IMR-90 (cell line): Measurements from ENCODE around the gene WDR90. TPM values are rescaled to one million over a fixed set of nuclear protein-coding genes. Genes with fewer than 3 reads are reported as not detected.

Experiments used
- ATAC-seq: fragments of 200-7000 bp; cut with Tn5 transposase; 2 replicates; pipeline ENCODE4 v1.9.1; 2020; ENCODE audit warnings: low read depth, mild to moderate bottlenecking, moderate library complexity
- BruUV-seq: library from RNA; stranded (reverse); fragments of 400-500 nt; replicated peaks from 2 replicates; lab custom pipeline; 2021; lab: Mats Ljungman, UMichigan
- CTCF ChIA-PET: fragments of 300-600 bp; formaldehyde crosslinking; extraction: SDS; loops from one replicate; lab custom pipeline; 2021; ENCODE audit warnings: antibody characterized with exemption; lab: Yijun Ruan, JAX
- POLR2A ChIA-PET: fragments of 300-600 bp; sonication (Branson Sonifier 250); formaldehyde crosslinking; loops from one replicate; lab custom pipeline; 2022; ENCODE audit warnings: antibody characterized with exemption; ENCODE audit not compliant: unreplicated experiment; lab: Charles Lee
- DNase-seq: peaks from one replicate; pipeline ENCODE4 v3.0.0; 2013
- H2AFZ ChIP-seq: replicated peaks from 2 replicates; pipeline ENCODE3; 2013; ENCODE audit warnings: low read length, mild to moderate bottlenecking; ENCODE audit not compliant: poor library complexity
- H2AK5ac ChIP-seq: 2 replicates; pipeline ENCODE4 v1.6.1; 2013; ENCODE audit warnings: low read depth, low read length, inconsistent platforms
- H2AK9ac ChIP-seq: replicated peaks from 2 replicates; pipeline ENCODE3; 2013; ENCODE audit warnings: mild to moderate bottlenecking, low read depth, low read length, moderate library complexity; ENCODE audit not compliant: poor library complexity
- H2BK120ac ChIP-seq: 2 replicates; pipeline ENCODE4 v1.6.1; 2013; ENCODE audit warnings: low read depth, low read length, inconsistent platforms
- H2BK15ac ChIP-seq: 3 replicates; pipeline ENCODE4 v1.6.1; 2013; ENCODE audit warnings: low read depth, low read length, inconsistent platforms
- H2BK20ac ChIP-seq: 2 replicates; pipeline ENCODE4 v1.6.1; 2013; ENCODE audit warnings: low read depth, mild to moderate bottlenecking, inconsistent platforms, low read length, moderate library complexity
- H2BK5ac ChIP-seq: 2 replicates; pipeline ENCODE4 v1.6.1; 2013; ENCODE audit warnings: mild to moderate bottlenecking, low read depth, low read length, inconsistent platforms; ENCODE audit not compliant: poor library complexity, severe bottlenecking
- H3K14ac ChIP-seq: replicated peaks from 2 replicates; pipeline ENCODE4 v1.6.1; 2013; ENCODE audit warnings: low read depth, low read length, inconsistent platforms
- H3K18ac ChIP-seq: 2 replicates; pipeline ENCODE4 v1.6.1; 2013; ENCODE audit warnings: low read depth, low read length, control low read depth
- H3K23ac ChIP-seq: 2 replicates; pipeline ENCODE4 v1.6.1; 2013; ENCODE audit warnings: low read depth, low read length, inconsistent platforms
- H3K27ac ChIP-seq: 2 replicates; pipeline ENCODE4 v1.5.1; 2013; ENCODE audit warnings: mild to moderate bottlenecking, control low read depth, low read length; ENCODE audit not compliant: insufficient read depth
- H3K27me3 ChIP-seq: 2 replicates; pipeline ENCODE4 v1.6.1; 2013; ENCODE audit warnings: low read length; ENCODE audit not compliant: control insufficient read depth, insufficient read depth
- H3K36me3 ChIP-seq: 2 replicates; pipeline ENCODE4 v1.6.1; 2013; ENCODE audit warnings: low read length, mixed read lengths; ENCODE audit not compliant: control insufficient read depth, insufficient read depth
- H3K4ac ChIP-seq: 2 replicates; pipeline ENCODE4 v1.6.1; 2013; ENCODE audit warnings: low read depth, low read length, inconsistent platforms
- H3K4me1 ChIP-seq: 2 replicates; pipeline ENCODE4 v1.6.1; 2013; ENCODE audit warnings: low read length, mixed read lengths; ENCODE audit not compliant: control insufficient read depth, insufficient read depth
- H3K4me2 ChIP-seq: 2 replicates; pipeline ENCODE4 v1.6.1; 2013; ENCODE audit warnings: low read depth, mild to moderate bottlenecking, control low read depth, low read length, moderate library complexity
- H3K4me3 ChIP-seq: 2 replicates; pipeline ENCODE4 v1.5.1; 2013; ENCODE audit warnings: low read depth, mild to moderate bottlenecking, control low read depth, low read length, moderate library complexity; ENCODE audit not compliant: insufficient read depth
- H3K56ac ChIP-seq: 2 replicates; pipeline ENCODE4 v1.6.1; 2013; ENCODE audit warnings: low read length, inconsistent platforms; ENCODE audit not compliant: insufficient read depth; ENCODE audit errors: extremely low read depth
- H3K79me1 ChIP-seq, 2 experiments: 2 replicates each; pipeline ENCODE4 v1.6.1; 2013; ENCODE audit warnings: low read length in 2 of 2, inconsistent platforms in 1 of 2, low read depth in 1 of 2
- H3K9ac ChIP-seq: 2 replicates; pipeline ENCODE4 v1.6.1; 2013; ENCODE audit warnings: low read depth, low read length, control low read depth
- H3K9me1 ChIP-seq: 2 replicates; pipeline ENCODE4 v1.6.1; 2013; ENCODE audit warnings: low read length, inconsistent platforms; ENCODE audit not compliant: insufficient read depth
- H3K9me3 ChIP-seq: 2 replicates; pipeline ENCODE4 v1.6.1; 2013; ENCODE audit warnings: low read length; ENCODE audit not compliant: control insufficient read depth, insufficient read depth
- H4K20me1 ChIP-seq: 2 replicates; pipeline ENCODE4 v1.6.1; 2013; ENCODE audit warnings: low read length, inconsistent platforms; ENCODE audit not compliant: insufficient read depth
- H4K5ac ChIP-seq: 2 replicates; pipeline ENCODE4 v1.6.1; 2013; ENCODE audit warnings: mild to moderate bottlenecking, low read depth, low read length, control low read depth
- H4K8ac ChIP-seq, 2 experiments: 2 replicates each; pipeline ENCODE4 v1.6.1; 2013; ENCODE audit warnings: low read depth in 2 of 2, low read length in 2 of 2, control low read depth in 1 of 2, inconsistent platforms in 1 of 2
- H4K91ac ChIP-seq: 2 replicates; pipeline ENCODE4 v1.6.1; 2013; ENCODE audit warnings: low read depth, low read length, inconsistent platforms; ENCODE audit not compliant: insufficient read depth
- BHLHE40 ChIP-seq: fragments of 150-350 bp; IDR thresholded peaks from 2 replicates; pipeline ENCODE4 v1.6.1; 2016; ENCODE audit warnings: mild to moderate bottlenecking, low read depth, low read length
- CEBPB ChIP-seq: IDR thresholded peaks from 2 replicates; pipeline ENCODE4 v1.6.1; 2012; ENCODE audit warnings: low read depth, low read length, improper control_type of control experiment
- CHD1 ChIP-seq: IDR thresholded peaks from 2 replicates; pipeline ENCODE4 v1.6.1; 2012; ENCODE audit warnings: low read depth, low read length, improper control_type of control experiment
- MAZ ChIP-seq: IDR thresholded peaks from 2 replicates; pipeline ENCODE4 v1.6.1; 2012; ENCODE audit warnings: low read depth, mild to moderate bottlenecking, low read length, improper control_type of control experiment, moderate library complexity, borderline replicate concordance
- MXI1 ChIP-seq: IDR thresholded peaks from 2 replicates; pipeline ENCODE4 v1.6.1; 2012; ENCODE audit warnings: low read depth, mild to moderate bottlenecking, low read length, moderate library complexity, borderline replicate concordance
- POLR2A ChIP-seq: IDR thresholded peaks from 2 replicates; pipeline ENCODE4 v1.6.1; 2012; ENCODE audit warnings: mild to moderate bottlenecking, low read depth, low read length
- RAD21 ChIP-seq: IDR thresholded peaks from 2 replicates; pipeline ENCODE4 v1.6.1; 2012; ENCODE audit warnings: low read length, improper control_type of control experiment
- RCOR1 ChIP-seq: IDR thresholded peaks from 2 replicates; pipeline ENCODE4 v1.6.1; 2012; ENCODE audit warnings: mild to moderate bottlenecking, low read length, improper control_type of control experiment; ENCODE audit not compliant: insufficient replicate concordance
- WGBS, 2 experiments: methylation state at CpG; one replicate each; pipeline versions ENCODE4 v1.1.5 to v1.1.7; 2013; ENCODE audit warnings: missing lambda C conversion rate in 2 of 2; ENCODE audit not compliant: insufficient read length in 1 of 2; ENCODE audit errors: extremely low coverage in 2 of 2; 5-methylcytosine and 5-hydroxymethylcytosine counted together
- dilution Hi-C: fragments of 300-500 bp; cut with HindIII; formaldehyde crosslinking; loops from one replicate; pipeline ENCODE4 v1.14.3; 2018; ENCODE audit warnings: low sequenced_read_pairs; ENCODE audit not compliant: unreplicated experiment
- in situ Hi-C: fragments of 300-500 bp; cut with MboI; formaldehyde crosslinking; loops from 3 replicates; pipeline ENCODE4 v1.14.3; 2019; ENCODE audit warnings: low sequenced_read_pairs, inconsistent platforms, mixed read lengths
- intact Hi-C: fragments of 100-400 bp; cut with micrococcal nuclease; formaldehyde crosslinking; loops from 2 replicates; pipeline ENCODE4 v1.10.0; 2022
- polyA plus RNA-seq, 3 experiments: library from polyadenylated mRNA; depleted of rRNA; stranded (reverse); fragments of >200 nt; gene quantifications; 2 replicates each; pipeline ENCODE4 v1.2.3, GENCODE V29; 2012; ENCODE audit warnings: low replicate concordance in 1 of 3
- total RNA-seq: library from RNA; depleted of rRNA; stranded (reverse); fragments of >200 nt; gene quantifications from 2 replicates; pipeline ENCODE4 v1.2.3, GENCODE V29; 2012

The WDR90 gene
- total and polyA plus RNA-seq, 2 of the 4 experiments (the other 2 are of a cell fraction), result 1.4 to 18.7 TPM

GRCh38 chr16:609984-610383, 39.2 kb upstream of the WDR90 start:
- Histone ChIP-seq H3K4me2 (no peak overlapping the region), H2AK5ac (no peak overlapping the region), H2BK15ac (no peak overlapping the region), H3K56ac (no peak overlapping the region), H2BK120ac (no peak overlapping the region), H3K4me3 (no peak overlapping the region), H3K79me1 (peaks cover 16 to 40% of the 10 kb centered on the region in 2 experiments), H2AK9ac (no peak overlapping the region), H2AFZ (no peak overlapping the region), H4K20me1 (peaks cover 22% of the 10 kb centered on the region), H3K27me3 (no peaks in the 10 kb centered on the region), H3K36me3 (peaks cover 5% of the 10 kb centered on the region; the same call in 1 of the 2 replicates), H3K18ac (no peak overlapping the region), H3K9ac (no peak overlapping the region), H3K9me1 (peaks cover 4% of the 10 kb centered on the region; the same call in 1 of the 2 replicates), H3K14ac (no peak overlapping the region), H3K23ac (no peak overlapping the region), H3K27ac (no peak overlapping the region), H4K5ac (no peak overlapping the region), H4K8ac (no peak overlapping the region), H2BK20ac (no peak overlapping the region), H2BK5ac (no peak overlapping the region), H4K91ac (no peak overlapping the region), H3K9me3 (no peaks in the 10 kb centered on the region; the same call in 1 of the 2 replicates), H3K4me1 (no peaks in the 10 kb centered on the region), H3K4ac (no peak overlapping the region)
- intact Hi-C loops, result no loop called here
- TF ChIP-seq CHD1 (no peak), MXI1 (no peak), MAZ (no peak), RAD21 (no peak), CEBPB (no peak), RCOR1 (no peak), BHLHE40 (no peak), POLR2A (no peak)
- ChIA-PET CTCF (no interaction called here), POLR2A (no interaction called here)
- WGBS, 2 experiments, result 96% methylated on average over 10 of the region's 14 CpGs; no CpG with 5 or more reads in 1 of the 2 experiments
- ATAC-seq (no peak), DNase-seq (no peak)
- dilution Hi-C loops, result no loop called here
- no TSS peak for BruUV-seq
- in situ Hi-C loops, result no loop called here
